Fibroblast of peridontal ligament (primary cell): ENCODE measurements around the gene CPA4.
"Not testable (repeated sequence)": the region's sequence is repeated elsewhere in the genome, so short reads cannot be mapped to it uniquely, and the experiment has no call there.

Experiments used
- DNase-seq: peaks from one replicate; pipeline ENCODE4 v3.0.0-alpha.2; 2010; ENCODE audit errors: extremely low read depth

CPA4 gene

DNA sequence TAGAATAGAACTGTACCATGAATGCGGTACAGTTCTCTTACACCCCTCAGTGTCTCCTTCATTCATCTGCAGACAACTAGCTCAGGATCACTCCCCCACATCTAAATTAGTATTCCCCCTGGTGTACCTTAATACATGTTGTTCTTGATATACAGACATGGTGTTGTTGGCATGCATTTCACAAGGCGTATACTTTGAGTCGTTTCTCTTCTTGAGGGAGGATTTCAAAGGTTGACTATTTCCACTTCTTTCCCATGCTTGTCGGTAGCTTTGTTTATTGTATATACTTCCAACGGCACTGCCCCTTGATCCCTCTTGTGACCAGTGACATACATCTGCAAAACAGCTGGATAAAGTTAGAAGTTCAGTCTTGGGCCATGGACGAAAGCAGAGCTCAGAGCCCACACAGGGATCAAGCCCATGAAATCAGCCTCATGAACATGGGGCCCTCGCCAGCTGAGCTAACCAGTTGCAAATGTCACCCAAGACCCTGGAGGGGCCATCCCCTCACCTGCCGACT lies 8.6 kb downstream of the CPA4 start:
- DNase-seq, result no peak

DNA sequence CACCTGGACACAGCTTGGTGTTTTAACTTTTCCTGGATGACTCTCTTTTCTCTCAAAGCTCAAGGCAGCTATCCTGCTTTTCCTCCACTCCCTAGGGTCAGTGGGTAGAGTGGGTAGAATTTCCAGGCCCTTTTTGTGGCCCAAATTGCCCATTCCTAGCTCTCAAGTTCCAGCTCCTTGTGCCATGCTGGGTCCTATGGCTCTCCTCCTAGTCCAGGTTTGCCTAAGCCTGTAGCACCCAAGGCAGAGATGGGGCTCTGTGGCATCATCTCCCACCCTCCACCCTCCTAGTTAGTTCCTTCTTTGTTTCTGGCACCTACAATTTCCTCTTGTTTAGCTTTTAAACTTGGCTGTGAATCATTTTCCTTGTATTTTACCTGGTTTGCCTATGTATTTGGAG lies 9.7 kb downstream of the CPA4 start:
- no peak for DNase-seq

DNA sequence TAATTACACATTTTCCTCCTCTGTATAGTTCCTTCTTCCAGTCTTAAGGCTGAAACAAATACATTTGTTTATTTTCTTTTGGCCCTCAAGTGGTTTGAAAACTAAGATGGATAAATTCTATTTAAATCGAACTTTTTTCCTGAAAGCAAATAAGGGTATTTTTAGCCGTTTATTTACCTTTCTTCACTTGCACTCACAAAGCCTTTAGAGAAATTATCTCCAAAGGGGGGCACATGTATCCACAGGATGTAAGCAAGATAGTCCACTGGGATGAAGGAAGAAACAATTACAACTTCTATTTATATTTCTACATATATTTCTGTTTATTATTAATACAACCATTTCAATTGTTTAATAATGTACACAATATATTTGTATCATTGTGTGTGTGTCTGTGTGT lies 10.2 kb downstream of the CPA4 start:
- DNase-seq, result no peak

DNA sequence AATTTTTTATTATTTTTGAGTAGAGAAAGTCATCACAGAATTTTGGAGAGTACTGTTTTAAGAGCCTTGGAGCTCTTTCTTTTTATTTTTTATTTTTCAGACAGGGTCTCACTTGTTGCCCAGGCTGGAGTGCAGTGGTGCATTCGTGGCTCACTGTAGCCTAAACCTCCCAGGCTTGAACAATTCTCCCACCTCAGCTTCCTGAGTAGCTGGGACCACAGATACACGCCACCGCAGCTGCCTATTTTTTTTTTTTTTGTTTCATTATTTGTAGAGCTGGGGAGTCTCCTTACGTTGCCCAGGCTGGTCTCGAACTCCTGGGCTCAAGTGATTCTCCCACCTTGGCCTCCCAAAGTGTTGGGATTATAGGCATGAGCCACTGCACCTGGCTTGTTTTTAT lies 10.6 kb downstream of the CPA4 start:
- DNase-seq, result no peak

DNA sequence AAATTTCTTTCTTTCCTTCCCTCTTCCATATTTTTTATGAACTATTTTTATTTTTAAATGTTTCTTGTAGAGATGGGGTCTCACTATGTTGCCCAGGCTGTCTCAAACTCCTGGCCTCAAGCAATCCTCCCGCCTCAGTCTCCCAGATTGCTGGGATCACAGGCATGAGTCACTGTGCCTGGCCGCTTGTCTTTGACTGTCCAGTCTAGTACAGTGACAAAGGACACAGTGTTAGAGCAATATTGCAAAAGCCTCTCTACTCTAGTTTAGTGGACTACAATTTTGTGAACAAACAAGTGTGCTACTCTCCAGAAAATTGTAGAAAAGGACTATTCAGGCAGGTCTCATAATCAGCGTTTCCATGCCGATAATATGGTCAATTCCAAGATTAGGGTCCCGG lies 11.0 kb downstream of the CPA4 start:
- DNase-seq, result no peak

DNA sequence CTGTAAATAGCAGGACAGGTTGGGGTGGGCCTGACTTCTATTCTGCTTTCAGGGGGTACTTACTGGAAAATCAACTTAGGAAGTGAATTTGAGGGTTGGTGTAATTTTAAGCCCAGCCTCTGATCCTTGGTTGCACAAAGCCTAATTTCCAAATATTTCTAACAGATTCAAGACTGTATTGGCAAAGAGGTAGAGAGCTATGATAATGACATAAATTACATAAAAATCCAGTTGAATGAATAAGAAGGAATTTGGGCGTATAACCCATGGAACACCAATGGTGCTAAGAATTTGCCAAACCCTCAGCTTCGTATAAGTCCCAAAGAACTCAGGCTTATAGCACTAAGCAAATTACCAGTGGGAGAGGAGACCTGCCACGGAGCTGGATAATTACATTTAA lies 11.9 kb downstream of the CPA4 start:
- DNase-seq, result no peak

DNA sequence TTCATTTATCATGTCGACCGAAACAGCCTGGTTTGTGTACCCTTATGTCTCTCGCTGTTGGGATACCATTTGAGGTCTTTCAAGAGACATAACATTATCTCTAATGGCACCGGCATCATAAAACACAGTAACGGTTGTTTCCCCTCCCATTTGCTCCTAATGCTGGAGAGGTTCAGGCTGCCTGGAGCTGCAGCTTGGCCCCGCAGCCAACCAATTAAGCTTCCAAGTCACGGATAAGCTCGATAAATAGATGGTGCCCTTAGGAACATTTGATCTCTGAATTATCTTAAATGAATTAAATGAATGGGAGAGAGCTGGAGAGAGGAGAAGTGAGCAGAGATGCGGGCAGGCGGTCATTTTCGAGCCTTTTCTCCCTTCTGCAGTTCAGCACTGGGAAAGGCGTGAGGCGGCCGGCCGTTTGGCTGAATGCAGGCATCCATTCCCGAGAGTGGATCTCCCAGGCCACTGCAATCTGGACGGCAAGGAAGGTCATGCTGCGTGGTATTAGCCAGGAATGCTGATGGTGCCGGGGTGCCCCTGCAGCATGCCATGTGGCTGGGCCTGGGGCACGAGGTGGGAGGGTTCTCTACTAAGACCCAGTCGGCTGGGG lies 12.6 kb downstream of the CPA4 start:
- DNase-seq, result no peak

DNA sequence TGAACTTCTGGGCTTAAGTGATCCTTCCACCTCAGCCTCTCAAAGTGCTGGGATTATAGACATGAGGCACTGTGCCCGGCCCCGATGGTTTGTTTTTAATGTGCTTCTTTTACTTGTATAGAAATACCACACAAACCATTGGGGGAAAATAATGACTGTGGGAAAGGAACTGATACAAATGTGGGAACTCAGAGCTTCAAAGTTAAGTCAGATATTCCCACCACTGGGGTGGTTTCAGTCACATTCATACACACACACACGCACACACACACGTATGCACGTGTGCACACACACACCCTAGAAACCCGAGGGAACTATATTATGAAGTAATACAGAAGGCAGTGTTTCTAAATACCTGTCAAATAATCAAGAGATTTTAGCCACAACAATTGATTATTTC lies 17.0 kb downstream of the CPA4 start:
- DNase-seq, result no peak

DNA sequence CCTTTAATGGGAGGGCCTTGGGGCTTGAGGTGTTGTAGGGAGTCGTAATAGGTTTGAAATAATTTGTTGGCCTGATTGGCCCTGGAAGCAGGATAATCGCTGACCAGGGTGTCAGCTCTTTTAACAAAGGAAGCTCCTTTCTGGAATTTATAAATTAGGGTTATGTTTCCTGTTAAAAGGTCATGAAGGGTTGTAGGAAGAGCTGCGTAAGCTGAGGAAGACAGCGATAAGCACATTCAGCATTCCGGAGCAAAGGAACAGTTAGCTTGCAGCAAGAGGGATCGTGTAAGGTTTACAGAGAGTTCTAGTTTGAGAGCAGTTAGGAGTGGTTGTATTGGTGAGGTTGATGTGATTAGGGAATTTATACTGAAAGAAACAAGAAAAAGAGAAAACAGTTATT lies 21.3 kb downstream of the CPA4 start:
- no peak for DNase-seq

DNA sequence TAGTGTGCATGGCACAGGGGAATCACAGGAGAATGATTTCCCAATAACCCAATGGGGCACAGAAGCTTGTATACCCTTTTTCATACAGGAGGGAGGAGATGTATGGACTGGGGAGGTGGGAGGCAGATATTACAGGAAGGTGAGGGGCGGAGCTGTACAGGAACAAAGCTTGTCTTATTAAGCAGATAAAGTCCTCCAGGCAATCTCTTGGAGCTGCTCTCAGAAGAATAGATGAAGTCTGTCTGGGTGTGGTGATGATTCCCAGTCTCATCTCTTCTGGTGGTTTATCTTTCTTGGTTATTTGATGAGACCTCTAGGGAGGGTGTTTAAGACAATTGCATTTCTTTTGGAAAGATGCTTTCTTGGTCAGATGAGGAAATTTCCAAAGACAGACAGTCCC lies 26.6 kb downstream of the CPA4 start:
- no peak for DNase-seq

DNA sequence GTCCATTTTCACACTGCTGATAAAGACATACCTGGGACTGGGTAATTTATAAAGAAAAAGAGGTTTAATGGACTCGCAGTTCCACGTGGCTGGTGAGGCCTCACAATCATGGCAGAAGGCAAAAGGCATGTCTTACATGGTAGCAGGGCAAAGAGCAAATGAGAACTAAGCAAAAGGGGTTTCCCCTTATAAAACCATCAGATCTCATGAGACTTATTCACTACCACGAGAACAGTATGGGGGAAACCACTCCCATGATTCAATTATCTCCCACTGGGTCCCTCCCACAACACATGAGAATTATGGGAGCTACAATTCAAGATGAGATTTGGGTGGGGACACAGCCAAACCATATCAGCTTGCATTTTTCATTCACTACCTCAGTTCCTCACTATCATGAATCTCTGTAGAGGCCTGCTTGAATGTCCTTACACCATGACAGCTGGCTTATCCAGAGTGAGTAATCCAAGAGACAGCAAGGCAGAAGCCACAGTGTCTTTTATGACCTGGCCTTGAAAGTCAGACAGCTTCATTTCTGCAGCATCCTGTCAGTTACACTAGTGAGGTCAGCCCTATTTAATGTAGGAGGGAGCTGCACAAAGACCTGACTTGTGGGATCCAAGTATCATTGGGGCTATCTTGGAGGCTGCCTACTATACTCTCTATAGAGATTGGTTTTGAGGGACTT lies 28.7 kb downstream of the CPA4 start:
- DNase-seq, result not testable (repeated sequence)

DNA sequence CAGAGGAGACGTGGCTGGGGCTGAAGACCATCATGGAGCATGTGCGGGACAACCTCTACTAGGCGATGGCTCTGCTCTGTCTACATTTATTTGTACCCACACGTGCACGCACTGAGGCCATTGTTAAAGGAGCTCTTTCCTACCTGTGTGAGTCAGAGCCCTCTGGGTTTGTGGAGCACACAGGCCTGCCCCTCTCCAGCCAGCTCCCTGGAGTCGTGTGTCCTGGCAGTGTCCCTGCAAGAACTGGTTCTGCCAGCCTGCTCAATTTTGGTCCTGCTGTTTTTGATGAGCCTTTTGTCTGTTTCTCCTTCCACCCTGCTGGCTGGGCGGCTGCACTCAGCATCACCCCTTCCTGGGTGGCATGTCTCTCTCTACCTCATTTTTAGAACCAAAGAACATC lies 29.7 kb downstream of the CPA4 start:
- DNase-seq, result no peak

DNA sequence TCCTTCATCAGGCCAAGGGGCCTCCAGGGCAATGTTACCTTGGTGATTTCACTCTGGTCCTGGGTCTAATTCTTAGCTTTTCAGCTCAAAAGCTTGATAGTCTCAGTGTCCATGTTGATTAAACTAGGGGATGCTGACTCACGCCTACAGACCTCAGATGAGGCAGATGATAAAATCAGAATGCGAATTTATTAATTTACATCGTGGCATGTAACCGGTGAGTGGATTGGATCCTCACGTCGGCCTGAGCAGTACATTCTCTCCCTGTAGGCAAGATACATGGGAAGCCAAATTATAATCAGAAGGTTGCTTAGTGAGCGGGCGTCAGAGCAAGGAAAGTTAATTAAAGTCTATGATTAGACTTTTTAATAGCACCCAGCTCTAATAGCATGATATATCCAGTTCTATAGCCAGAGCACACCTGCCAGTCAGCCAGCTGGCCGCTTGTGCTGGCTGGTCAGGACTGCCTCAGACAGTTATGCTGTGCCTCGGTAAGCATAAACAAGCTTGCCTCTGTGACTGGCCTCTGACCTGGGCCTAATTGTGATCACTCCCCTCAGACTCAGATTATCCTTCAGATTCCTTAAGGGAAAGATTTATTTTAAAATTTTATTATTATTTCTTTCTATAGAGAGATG lies 31.5 kb downstream of the CPA4 start:
- DNase-seq, result no peak

DNA sequence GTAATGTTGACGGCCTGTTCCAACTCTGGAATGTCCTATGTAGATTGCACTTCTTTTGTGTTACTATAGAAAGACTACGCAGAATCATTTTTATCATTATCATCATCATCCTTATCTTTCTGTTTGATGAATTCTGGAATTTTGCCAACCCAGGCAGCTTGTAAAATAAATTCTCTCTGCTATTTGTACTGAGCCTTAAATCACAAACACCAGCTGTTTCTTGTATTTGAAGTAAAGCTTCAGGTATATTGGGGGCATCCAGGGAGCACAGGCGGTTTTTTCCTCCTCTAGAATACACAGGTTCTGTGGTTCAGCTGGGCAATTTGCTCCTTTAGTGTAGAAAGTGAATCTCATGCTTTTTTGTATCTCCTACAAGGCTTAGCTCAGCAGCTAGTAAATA lies 36.7 kb downstream of the CPA4 start:
- no peak for DNase-seq

DNA sequence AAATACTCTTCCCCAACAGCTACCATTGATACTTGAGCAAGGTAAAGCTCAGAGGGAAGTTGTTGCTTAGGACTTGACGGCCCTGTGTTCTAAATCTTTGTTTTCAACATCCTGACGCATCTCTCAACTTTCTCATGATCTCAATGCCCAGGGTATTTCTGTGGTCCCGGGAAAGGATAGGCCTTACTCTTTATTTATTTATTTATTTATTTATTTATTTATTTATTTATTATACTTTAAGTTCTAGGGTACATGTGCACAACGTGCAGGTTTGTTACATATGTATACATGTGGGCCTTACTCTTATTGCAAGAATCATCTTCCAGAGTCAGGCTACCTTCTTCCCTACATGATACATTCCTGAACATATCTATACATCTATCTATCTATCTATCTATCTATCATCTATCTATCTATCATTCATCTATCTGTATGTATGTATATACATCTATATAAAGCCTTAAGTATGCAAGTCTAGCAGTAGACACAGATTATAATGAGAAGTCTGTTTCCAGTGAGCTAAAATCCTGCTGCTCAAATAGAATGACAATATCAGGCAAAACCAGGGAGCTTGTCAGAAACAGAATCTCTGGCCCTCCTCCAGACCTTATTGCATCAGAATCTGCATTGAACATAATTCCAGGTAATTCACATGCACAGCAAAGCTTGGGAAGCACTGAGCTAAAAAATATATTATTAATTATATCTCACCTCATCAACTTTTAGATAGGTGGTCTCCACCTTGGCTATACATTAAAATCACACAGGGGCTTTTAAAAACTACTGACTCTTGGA lies 39.5 kb downstream of the CPA4 start:
- no peak for DNase-seq

DNA sequence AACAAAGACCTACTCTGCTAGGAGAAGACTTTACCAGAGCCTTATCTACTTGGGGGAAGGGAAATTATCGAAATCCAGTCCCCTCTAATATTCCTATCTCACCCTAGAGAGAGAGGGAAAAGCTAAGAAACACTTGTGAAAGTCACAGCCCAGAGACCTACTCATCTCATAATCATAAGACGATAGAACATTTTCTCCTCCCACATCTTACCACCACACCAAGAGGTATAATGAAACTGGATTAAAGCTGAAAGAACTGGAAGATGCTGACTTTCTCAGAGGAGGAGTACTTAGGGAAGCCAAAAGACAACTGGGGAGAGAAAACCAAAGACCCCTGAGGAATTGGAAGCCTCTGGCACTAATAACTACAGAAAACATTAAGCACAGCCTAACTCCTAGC lies 40.9 kb downstream of the CPA4 start:
- DNase-seq, result no peak

DNA sequence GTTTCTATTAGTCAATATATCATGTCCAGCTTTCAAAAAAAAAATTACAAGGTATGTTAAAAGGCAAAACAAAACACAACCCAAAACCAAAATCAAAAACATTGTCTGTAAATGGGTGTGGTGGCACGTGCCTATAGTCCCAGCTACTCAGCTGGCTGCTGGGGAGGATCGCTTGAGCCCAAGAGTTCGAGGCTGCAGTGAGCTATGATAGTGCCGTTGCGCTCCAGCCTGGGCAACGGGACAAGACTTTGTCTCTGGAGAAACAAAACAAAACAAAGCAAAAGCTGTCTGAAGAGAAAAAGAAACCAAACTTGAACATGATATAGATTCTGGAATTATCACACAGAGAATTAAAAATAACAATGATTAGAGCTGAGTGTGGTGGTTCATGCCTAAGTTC lies 41.3 kb downstream of the CPA4 start:
- DNase-seq, result peak; percentile 72

DNA sequence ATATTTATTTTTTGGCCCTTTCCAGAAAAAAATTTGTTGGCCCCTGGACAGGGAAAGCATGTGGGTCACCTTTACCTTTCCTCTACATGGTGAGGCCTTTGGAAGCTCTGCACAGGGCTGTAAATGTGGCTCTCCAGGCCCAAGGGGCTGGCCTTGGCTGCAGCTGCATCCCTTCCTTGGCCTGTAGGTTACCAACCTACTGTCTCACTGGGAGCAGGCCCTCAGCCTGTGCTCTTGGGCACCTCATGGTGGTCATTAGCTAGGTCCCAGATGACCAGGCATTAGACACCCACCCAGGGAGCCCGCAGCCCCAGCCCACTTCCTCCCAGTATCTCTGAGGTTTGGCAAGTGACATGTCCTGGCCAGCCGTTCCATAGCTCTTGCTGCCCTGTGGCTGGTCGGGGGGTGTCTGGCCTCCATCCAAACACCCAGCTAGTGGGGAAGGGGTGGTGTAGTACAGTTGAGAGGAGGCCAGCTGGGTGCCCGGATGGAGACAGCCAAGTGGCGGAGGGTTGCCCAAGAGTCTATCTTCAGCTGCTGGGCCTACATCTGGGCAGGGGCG lies 44.5 kb downstream of the CPA4 start:
- DNase-seq, result no peak

DNA sequence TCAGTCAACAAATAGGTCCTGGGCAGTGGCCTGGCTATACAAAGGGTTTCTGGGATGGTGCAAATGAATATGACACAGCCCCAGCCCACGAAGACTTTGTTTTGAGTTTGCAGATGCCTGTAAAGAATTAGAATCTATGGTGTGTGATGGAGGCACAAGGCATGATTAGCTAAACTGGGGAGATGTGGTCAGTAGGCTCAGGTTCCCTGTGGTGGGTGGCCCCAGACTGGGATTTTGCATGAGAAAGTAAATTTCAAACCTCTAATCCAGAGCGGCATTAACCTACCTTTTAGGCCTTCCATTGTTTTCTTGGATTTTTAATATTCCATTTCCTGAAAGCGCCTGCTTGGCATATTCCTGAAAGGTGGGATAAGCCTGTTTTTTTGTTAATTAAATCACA lies 45.3 kb downstream of the CPA4 start:
- DNase-seq, result no peak

DNA sequence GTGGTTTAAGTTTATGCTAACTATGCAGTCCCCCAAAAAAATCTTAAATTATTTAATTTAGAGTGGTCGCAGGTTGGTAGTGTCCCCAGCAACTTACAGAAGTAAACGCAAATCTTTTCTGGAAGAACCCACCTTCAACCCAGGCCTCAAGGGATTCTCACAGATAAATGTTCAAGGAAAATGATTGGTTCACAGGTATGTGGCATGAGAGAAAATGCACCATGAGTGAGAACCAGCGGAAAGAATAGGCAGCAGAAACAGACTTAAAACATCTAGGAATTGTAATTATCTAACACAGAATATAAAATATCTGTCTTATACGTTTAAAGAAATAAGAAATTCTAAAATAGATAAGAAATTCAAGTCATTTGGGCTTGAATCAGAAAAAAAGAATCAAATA lies 48.9 kb downstream of the CPA4 start:
- no peak for DNase-seq

DNA sequence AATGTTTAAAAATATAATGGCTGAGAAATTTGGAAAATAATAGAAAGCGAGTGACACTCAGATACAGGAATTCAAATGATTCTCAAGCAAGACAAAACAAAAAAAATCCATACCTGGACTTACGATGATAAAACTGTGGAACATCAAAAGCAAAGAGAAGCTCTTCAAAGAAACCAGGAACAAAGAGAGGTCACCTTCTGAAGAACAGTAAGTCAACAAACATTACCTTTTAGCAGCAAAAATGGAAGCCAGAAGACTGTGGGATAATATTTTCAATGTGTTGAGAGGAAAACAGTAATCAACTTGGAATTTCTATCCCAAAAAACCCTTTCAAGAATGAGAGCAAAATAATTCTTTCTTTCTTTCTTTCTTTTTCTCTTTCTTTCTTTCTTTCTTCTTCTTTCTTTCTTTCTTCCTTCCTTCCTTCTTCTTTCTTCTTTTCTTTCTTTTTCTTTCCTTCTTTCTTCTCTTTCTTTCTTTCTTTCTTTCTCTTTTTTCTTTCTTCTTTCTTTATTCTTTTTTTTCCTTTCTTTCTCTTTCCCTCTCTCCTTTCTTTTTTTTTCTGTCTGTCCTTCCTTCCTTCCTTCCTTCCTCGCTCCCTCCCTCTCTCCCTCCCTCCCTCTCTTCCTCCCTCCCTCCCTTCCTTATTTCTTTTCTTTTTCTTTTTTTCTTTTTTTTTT lies 49.9 kb downstream of the CPA4 start:
- no peak for DNase-seq
